HUES64 (cell line): ENCODE data around the gene POTEH.
"Not testable (repeated sequence)": the region's sequence is repeated elsewhere in the genome, so short reads cannot be mapped to it uniquely, and the experiment has no call there.

ENCODE experiments used
- H3K27ac ChIP-seq: 2 replicates; pipeline ENCODE4 v1.7.0; 2013; ENCODE audit warnings: low read depth, low read length, inconsistent platforms
- H3K27me3 ChIP-seq: 2 replicates; pipeline ENCODE4 v1.6.1; 2013; ENCODE audit warnings: mild to moderate bottlenecking, low read length; ENCODE audit not compliant: insufficient read depth
- H3K36me3 ChIP-seq: 2 replicates; pipeline ENCODE4 v1.6.1; 2013; ENCODE audit warnings: mild to moderate bottlenecking, low read length; ENCODE audit not compliant: insufficient read depth
- H3K4me1 ChIP-seq: 2 replicates; pipeline ENCODE4 v1.6.1; 2013; ENCODE audit warnings: mild to moderate bottlenecking, low read length, moderate library complexity; ENCODE audit not compliant: insufficient read depth
- H3K4me3 ChIP-seq: 2 replicates; pipeline ENCODE4 v1.5.1; 2013; ENCODE audit warnings: mild to moderate bottlenecking, low read length, moderate library complexity
- H3K9ac ChIP-seq: 2 replicates; pipeline ENCODE4 v1.6.1; 2013; ENCODE audit warnings: mild to moderate bottlenecking, low read depth, low read length
- H3K9me3 ChIP-seq: 2 replicates; pipeline ENCODE4 v1.6.1; 2013; ENCODE audit warnings: low read depth, low read length; ENCODE audit not compliant: insufficient read depth
- WGBS: fragments of 150-250, 120-280 bp; methylation state at CpG from one replicate; pipeline ENCODE4 v1.1.7; 2013; ENCODE audit warnings: missing lambda C conversion rate; 5-methylcytosine and 5-hydroxymethylcytosine counted together

POTEH gene

DNA sequence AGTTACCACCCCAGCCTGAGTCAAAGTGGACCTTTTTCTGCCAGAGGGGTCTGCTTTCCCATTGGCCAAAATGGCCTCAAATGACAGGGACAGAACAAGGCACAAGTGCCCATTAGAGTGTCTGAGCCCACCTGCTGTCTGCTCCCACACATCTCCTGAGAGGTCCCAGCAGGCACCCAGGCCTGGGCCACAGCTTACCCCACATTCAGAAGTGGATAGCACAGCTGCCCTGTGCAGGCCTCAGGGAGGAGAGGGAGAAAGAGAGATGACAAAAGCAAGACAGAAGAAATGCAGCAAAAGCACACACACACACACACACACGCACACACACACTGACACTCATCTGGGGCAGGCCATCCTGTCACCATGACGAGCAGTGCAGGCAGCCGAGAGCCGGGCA, 4.2 kb upstream of the POTEH start:
- H3K4me1 ChIP-seq, H3K36me3 ChIP-seq, H3K9ac ChIP-seq, H3K4me3 ChIP-seq, H3K9me3 ChIP-seq, H3K27me3 ChIP-seq, H3K27ac ChIP-seq: not testable (repeated sequence)
- no CpG with 5 or more reads among the region's 4 CpGs for WGBS

DNA sequence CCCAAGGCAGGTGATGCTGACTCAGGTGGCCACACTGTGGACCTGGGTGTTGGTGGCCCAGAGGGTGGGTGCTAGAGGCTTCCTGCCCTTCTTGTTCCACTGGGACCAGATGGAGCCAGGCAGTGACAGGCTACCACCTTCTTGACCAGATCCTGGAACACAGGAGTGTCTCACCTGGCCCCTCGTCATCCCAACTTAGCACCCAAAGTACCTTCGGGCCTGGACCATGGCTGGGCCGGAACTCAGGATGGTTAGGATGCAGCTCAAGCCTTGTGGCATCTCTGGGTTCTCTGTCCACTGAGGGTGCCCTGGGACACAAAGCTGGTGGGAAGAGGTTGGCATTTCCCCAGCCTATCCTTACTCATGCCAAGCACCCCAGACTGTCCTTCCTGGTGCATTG, 2.7 kb upstream of the POTEH start:
- H3K4me3 ChIP-seq, H3K4me1 ChIP-seq, H3K9me3 ChIP-seq, H3K27me3 ChIP-seq, H3K36me3 ChIP-seq, H3K27ac ChIP-seq, H3K9ac ChIP-seq: not testable (repeated sequence)
- 92% methylated on average over 1 of the region's 3 CpGs for WGBS

DNA sequence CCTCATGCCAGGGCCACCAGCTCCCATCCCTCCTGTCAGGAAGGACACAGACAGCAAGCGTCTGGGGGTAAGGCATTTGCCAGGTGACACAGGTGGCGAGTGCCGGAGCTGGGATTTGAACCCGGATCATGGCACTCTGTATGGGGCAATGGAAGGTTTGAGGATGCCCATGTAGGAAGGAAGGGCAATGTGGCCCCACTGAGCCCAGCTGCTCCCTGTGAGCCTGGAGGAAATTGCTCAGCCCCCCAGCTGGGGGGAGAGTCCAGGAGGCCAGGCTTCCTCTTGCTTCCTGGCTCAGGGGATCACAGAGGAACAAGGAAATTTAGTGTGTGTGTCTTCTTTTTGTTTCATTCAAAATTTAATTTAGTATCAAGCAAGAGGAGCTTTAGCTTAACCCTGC, 2.1 kb upstream of the POTEH start:
- H3K9ac ChIP-seq, H3K4me3 ChIP-seq, H3K27ac ChIP-seq, H3K9me3 ChIP-seq, H3K27me3 ChIP-seq, H3K36me3 ChIP-seq, H3K4me1 ChIP-seq: not testable (repeated sequence)
- WGBS: no CpG with 5 or more reads among the region's 4 CpGs

DNA sequence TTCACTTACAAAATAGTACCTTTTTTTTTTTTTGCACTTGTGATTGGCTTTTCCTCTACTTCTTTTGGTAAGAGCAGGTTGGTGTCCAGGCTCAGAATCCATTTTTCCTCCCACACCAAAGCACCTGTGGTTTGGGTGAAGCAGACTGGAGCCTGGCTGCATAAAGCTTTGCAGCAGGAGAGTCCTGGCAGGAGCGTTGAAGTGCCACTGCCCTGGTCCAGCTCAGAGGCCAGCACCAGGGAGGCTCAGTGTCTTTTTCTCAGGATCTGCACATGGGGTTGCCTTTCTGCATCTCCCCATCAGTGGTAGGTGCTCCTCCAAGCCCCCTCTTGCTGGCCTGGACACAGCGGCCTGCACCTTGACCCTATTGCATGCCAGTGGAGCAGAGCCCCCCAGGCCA, 1.7 kb upstream of the POTEH start:
- H3K4me3 ChIP-seq, H3K27ac ChIP-seq, H3K27me3 ChIP-seq, H3K4me1 ChIP-seq, H3K9me3 ChIP-seq, H3K9ac ChIP-seq, H3K36me3 ChIP-seq: not testable (repeated sequence)
- 56% methylated on average over 1 of the region's 2 CpGs for WGBS

DNA sequence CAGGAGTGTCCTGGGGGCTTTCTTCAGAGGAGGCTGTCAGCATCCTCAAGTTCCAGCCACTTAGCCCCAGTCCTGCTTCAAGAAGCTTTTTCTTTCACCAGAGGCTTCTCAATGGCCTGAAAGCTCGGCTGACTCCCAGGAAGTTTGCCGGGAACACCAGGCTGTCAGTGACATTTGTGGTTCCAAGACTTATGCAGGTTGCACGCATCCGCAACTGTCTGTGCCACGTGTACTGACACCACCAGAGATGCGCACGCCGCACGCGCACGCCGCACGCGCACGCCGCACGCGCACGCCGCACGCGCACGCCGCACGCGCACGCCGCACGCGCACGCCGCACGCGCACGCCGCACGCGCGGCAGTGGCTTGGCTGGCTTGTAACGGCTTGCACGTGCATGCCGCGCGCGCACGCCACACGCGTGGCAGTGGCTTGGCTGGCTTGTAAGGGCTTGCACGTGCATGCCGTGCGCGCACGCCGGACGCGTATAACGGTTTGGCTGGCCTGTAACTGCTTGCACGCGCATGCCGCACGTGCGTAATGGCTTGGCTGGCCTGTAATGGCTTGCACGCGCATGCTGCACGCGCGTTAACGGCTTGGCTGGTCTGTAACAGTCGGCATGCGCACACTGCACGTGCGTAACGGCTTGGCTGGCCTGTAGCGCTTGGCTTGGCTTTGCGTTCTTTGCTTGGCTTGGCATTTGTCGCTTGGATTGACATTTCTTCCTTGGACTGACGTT, 646 bp upstream of the POTEH start:
- H3K4me3 ChIP-seq, H3K4me1 ChIP-seq, H3K27me3 ChIP-seq, H3K9ac ChIP-seq, H3K27ac ChIP-seq, H3K36me3 ChIP-seq, H3K9me3 ChIP-seq: not testable (repeated sequence)
- 93% methylated on average over 70 of the region's 77 CpGs for WGBS

DNA sequence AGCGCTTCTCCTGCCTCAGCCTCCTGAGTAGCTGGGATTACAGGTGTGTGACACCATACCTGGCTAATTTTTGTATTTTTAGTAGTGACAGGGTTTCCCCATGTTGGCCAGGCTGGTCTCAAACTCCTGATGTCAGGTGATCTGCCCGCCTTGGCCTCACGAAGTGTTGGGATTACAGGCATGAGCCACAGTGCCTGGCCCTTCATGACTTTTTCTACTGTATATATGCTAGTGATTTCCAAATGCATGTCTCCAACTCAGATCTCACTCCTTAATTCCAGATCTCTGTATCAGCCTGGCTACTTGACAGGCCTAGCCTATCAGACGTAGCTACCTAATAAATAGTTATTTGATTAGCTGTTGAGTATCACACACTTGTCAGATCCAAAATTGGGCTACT, 23.8 kb downstream of the POTEH start:
- WGBS: 87% methylated on average over 2 of the region's 4 CpGs
- H3K9ac ChIP-seq, H3K4me3 ChIP-seq, H3K27ac ChIP-seq, H3K36me3 ChIP-seq, H3K4me1 ChIP-seq, H3K27me3 ChIP-seq: not testable (repeated sequence)
- peaks cover 13% of the 10 kb centered on the region; the same call in 1 of the 2 replicates for H3K9me3 ChIP-seq

DNA sequence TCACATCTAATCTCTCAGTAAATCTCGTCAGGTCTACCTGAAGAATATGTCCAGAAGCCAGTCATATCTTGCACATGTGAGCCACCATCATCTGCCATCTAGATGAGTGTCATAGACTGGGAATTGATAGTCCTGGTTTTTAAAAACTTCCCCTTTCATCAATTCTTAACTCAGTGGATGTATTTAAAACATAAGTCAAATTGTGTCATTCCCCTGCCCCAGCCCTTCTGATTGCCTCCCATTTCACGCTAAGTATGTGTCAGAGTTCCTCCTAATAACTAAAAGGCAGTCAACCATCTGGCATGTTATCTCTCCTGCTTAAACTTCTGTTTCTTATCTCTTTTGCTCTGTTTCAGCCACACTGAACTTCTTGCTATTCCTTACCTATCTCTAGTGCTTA, 24.3 kb downstream of the POTEH start:
- WGBS: no CpG with 5 or more reads among the region's 2 CpGs
- H3K27me3 ChIP-seq, H3K4me1 ChIP-seq, H3K27ac ChIP-seq, H3K36me3 ChIP-seq, H3K4me3 ChIP-seq, H3K9ac ChIP-seq: not testable (repeated sequence)
- peaks cover 13% of the 10 kb centered on the region; the same call in 1 of the 2 replicates for H3K9me3 ChIP-seq

DNA sequence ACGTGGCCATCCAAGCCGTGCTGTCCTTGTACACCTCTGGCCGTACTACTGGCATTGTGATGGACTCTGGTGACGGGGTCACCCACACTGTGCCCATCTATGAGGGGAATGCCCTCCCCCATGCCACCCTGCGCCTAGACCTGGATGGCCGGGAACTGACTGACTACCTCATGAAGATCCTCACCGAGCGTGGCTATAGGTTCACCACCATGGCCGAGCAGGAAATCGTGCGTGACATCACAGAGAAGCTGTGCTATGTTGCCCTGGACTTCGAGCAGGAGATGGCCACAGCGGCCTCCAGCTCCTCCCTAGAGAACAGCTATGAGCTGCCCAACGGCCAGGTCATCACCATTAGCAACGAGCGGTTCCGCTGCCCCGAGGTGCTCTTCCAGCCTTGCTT, 32.1 kb downstream of the POTEH start:
- H3K4me3 ChIP-seq, H3K27me3 ChIP-seq, H3K4me1 ChIP-seq, H3K9ac ChIP-seq, H3K27ac ChIP-seq, H3K9me3 ChIP-seq, H3K36me3 ChIP-seq: not testable (repeated sequence)
- no CpG with 5 or more reads among the region's 18 CpGs for WGBS

DNA sequence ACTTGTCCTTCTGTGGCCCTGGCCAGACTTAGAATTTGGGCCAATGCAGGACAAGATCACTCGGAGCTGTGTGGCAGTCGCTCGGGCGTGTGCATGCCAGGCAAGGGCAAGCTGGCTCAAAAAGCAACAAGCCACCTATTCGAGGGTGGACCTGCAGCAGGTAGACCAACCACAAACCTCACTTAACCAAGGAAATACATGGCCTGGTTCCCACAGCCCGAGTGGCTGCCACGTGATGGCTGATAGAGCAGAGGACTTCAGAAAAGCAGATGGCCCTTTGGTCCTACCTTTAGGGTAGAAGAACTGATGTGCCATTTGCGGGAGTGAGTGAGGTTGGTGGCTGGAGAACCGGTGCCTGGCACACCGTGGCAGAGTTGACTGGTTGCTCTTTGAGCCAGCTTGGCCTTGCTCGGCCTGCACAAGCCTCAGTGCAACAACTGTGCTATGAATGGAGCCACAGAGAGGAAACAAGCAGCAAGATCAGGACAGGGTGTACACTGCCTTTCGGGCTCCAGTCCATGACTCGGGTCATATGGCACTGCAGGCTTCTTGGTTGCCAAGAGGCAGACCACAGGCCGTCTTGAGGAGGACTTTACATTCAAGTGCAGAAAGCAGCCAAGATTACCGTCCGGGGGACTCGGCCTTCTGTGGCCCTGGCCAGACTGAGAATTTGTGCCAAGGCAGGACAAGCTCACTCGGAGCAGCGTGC, 39.5 kb downstream of the POTEH start:
- not testable (repeated sequence) for H3K9me3 ChIP-seq, H3K27ac ChIP-seq, H3K4me3 ChIP-seq, H3K27me3 ChIP-seq, H3K9ac ChIP-seq, H3K4me1 ChIP-seq, H3K36me3 ChIP-seq
- 78% methylated on average over 7 of the region's 19 CpGs for WGBS

DNA sequence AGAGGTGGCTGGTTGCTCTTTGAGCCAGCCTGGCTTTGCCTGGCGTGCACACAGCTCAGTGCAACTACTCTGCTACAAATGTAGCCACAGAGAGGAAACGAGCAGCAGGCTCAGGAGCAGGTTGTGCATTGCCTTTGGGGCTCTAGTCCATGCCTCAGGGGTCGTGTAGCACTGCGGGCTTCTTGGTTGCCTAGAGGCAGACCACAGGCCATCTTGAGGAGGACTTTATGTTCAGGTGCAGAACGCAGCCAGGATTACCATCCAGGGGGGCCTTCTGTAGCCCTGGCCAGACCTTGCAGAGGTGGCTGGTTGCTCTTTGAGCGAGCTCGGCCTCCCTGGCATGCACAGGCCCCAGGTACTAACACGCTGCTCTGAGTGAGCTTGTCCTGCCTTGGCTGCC, 41.2 kb downstream of the POTEH start:
- not testable (repeated sequence) for H3K9me3 ChIP-seq, H3K27me3 ChIP-seq, H3K27ac ChIP-seq, H3K9ac ChIP-seq, H3K36me3 ChIP-seq, H3K4me3 ChIP-seq, H3K4me1 ChIP-seq
- WGBS: no CpG with 5 or more reads among the region's 8 CpGs

DNA sequence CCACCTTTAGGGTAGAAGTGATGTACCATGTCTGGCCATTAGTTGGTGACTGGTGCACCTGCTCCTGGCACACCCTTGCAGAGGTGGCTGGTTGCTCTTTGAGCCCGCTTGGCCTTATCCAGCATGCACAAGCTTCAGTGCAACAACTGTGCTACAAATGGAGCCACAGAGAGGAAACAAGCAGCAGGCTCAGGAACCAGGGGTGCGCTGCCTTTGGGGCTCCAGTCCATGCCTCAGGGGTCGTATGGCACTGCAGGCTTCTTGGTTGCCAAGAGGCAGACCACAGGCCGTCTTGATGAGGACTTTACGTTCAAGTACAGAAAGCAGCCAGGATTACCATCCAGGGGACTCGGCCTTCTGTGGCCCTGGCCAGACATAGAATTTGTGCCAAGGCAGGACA, 44.6 kb downstream of the POTEH start:
- not testable (repeated sequence) for H3K4me3 ChIP-seq, H3K36me3 ChIP-seq, H3K9ac ChIP-seq, H3K27ac ChIP-seq, H3K4me1 ChIP-seq, H3K27me3 ChIP-seq, H3K9me3 ChIP-seq
- 70% methylated on average over 3 of the region's 6 CpGs for WGBS
